Diencephalon (tissue), 1 donor: Measurements from ENCODE around the gene USP12. TPM values are rescaled to one million over a fixed set of nuclear protein-coding genes. Genes with fewer than 3 reads are reported as not detected.

Source experiments
- total RNA-seq: library from RNA; depleted of rRNA; stranded (reverse); fragments of >200 nt; gene quantifications from one replicate; pipeline ENCODE4 v1.2.3, GENCODE V29; 2014

The USP12 gene, protein sequence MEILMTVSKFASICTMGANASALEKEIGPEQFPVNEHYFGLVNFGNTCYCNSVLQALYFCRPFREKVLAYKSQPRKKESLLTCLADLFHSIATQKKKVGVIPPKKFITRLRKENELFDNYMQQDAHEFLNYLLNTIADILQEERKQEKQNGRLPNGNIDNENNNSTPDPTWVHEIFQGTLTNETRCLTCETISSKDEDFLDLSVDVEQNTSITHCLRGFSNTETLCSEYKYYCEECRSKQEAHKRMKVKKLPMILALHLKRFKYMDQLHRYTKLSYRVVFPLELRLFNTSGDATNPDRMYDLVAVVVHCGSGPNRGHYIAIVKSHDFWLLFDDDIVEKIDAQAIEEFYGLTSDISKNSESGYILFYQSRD
- 67.6 TPM for total RNA-seq

DNA sequence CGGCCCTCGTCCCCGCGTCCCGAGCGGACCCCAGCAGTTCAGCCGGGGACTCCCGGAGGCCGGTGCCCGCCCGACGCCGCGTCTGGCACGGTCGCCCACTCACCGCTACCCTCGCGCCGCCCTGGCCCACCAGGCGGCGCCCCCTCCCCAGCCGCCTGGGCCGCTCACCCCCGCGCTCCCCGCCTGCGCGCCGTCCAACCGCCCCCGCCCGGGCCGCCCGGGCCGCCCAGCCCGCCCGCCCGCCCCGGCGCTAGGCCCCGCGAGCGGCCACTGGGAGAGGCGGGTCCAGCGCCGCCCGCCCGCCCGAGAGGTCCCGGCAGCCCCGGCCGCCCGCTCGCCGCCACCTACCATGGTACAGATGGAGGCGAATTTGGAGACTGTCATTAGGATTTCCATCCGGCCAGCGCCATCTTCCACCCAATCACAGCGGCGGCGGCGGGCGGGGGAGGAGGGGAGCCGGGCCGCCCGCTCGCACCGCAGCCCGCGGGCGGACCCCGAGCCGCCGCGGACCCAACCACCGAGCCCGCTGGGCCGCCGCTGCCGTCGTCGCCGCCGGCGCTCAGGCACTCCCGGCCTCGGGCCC lies at the start of gene USP12:
Gene USP12 (minus strand): TSS at position 568 of the 583 bp plus-strand sequence. CDS start 172 bp downstream, at position 396.

Other genes starting within 250 kb of the USP12 start
- 819 TPM for gene RPL21, start 79.7 kb upstream of the USP12 start, total RNA-seq
- gene RASL11A, start 99.0 kb upstream of the USP12 start, total RNA-seq, result 4.6 TPM